Fibroblast of skin of scalp (primary cell): ENCODE measurements around the gene APOE. TPM values are rescaled to one million over a fixed set of nuclear protein-coding genes. Genes with fewer than 3 reads are reported as not detected.
"Not testable (repeated sequence)": the region's sequence is repeated elsewhere in the genome, so short reads cannot be mapped to it uniquely, and the experiment has no call there.

ENCODE experiments used
- DNase-seq: peaks from one replicate; pipeline ENCODE4 v3.0.0-alpha.2; 2013
- polyA plus RNA-seq, 2 experiments: library from polyadenylated mRNA; unstranded; fragments of 120-200 nt; gene quantifications; one replicate each; pipeline ENCODE4 v1.2.1, GENCODE V29; 2013; ENCODE audit not compliant: insufficient read length in 2 of 2

The APOE gene
- 1.7 TPM for polyA plus RNA-seq (2013, experiment 1 of 2; ENCODE audit: insufficient read length)
- 7.9 TPM for polyA plus RNA-seq (2013, experiment 2 of 2; ENCODE audit: insufficient read length)

DNA sequence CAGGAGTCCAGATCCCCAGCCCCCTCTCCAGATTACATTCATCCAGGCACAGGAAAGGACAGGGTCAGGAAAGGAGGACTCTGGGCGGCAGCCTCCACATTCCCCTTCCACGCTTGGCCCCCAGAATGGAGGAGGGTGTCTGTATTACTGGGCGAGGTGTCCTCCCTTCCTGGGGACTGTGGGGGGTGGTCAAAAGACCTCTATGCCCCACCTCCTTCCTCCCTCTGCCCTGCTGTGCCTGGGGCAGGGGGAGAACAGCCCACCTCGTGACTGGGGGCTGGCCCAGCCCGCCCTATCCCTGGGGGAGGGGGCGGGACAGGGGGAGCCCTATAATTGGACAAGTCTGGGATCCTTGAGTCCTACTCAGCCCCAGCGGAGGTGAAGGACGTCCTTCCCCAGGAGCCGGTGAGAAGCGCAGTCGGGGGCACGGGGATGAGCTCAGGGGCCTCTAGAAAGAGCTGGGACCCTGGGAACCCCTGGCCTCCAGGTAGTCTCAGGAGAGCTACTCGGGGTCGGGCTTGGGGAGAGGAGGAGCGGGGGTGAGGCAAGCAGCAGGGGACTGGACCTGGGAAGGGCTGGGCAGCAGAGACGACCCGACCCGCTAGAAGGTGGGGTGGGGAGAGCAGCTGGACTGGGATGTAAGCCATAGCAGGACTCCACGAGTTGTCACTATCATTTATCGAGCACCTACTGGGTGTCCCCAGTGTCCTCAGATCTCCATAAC is at the start of gene APOE:
APOE (plus strand) TSS at position 360 of the 724 bp plus-strand sequence. CDS start 829 bp downstream, outside the sequence.
- no peak for DNase-seq

DNA sequence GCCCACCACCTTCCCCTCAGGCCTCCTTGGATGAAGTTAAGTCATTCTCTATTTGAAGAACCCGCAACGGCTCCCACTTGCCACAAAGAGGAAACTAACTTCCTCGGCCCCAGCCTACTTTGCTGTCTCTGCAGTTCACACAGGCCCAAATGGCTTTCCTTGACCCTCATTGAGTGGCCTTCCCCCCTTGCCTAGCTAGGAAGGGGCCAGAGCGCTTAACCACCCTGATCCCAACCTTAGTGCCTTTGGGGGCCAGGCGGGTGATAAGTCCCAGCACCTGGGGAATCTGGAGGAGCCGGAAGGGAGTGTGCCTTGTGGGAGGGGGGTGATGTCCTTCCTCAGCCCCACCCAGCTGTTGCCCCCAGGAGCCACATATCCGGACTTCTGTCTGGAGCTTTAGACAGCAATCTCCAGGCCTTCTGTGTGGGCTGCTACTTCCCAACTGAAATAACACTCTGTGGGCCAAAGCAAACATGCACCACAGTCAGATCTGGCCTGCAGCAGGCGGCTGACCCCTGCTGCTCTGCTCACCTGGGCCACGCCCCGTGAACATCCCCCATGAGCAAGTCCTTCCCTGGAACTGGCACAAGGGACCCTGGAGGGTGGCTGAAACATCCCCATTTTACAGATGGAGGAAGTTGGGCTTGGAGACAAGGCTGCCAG is 49.0 kb upstream of the APOE start:
- DNase-seq, result no peak

DNA sequence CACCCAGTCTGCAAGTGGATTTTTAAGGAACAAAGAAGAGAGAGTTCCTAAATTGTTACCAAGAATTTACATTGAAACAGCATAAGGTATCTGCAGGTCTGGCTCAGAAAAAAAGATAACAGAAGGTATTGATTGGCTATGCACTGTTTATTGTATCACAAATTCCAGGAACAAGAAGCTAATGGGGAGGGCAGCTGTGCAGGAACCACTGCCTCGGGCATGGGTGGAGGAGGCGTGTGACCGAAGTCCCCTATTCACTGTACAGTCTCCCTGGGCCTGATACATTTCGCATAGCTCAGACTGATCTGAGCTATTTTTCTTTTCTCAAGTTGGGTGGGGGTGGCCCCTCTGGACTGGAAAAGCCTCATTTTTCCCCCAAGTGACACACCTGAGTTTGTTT is 47.8 kb upstream of the APOE start:
- DNase-seq, result no peak

DNA sequence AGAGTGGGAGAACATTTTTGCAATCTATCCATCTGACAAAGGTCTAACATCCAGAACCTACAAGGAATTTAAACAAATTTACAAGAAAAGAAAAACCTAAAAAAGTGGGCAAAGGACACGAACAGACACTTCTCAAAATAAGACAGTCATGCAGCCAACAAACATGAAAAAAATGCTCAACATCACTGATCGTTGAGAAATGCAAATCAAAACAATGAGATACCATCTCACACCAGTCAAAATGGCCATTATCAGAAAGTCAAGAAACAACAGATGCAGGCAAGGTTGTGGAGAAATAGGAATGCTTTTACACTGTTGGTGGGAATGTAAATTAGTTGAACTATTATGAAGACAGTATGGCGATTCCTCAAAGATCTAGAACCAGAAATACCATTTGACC is 44.0 kb upstream of the APOE start:
- DNase-seq, result not testable (repeated sequence)

DNA sequence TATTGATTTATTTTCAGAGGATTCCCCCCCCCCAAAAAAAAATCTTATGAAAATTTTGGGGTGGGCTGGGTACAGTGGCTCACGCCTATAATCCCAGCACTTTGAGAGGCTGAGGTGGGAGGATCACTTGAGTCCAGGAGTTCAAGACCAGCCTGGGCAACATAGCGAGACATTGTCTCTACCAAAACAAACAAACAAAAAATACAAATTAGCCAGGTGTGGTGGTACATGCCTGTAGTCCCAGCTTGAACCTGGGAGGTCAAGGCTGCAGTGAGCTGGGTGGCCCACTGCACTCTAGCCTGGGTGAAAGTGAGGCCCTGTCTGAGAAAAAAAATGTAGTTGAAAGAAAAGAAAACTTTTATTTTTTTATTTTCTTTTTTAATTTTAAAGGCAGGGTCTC is 41.6 kb upstream of the APOE start:
- no peak for DNase-seq

DNA sequence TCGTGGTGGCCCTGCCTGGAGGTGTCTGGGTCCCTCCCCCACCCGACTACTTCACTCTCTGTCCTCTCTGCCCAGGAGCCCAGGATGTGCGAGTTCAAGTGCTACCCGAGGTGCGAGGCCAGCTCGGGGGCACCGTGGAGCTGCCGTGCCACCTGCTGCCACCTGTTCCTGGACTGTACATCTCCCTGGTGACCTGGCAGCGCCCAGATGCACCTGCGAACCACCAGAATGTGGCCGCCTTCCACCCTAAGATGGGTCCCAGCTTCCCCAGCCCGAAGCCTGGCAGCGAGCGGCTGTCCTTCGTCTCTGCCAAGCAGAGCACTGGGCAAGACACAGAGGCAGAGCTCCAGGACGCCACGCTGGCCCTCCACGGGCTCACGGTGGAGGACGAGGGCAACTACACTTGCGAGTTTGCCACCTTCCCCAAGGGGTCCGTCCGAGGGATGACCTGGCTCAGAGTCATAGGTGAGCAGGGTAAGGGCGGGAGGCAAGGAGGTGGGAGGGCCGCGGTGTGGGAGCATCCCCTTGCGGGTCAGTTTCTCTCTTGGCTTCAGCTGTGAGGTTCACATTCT is 40.3 kb upstream of the APOE start:
- no peak for DNase-seq

DNA sequence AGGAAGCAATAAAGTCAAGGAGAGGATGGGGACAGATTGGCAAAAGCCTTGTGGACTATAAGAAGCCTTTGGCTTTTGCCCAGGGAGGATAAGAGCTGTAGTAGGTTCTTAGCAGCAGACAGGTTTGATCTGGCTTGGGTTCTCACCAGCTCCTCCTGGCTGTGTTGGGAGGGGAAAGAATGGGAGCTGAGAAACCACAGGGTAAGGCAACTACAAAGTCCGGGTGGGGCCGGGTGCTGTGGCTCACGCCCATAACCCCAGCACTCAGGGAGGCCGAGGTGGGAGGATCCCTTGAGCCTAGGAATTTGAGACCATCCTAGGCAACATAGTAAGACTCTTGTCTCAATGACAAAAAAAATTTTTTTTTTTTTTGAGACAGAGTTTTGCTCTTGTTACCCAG is 38.9 kb upstream of the APOE start:
- DNase-seq, result no peak

DNA sequence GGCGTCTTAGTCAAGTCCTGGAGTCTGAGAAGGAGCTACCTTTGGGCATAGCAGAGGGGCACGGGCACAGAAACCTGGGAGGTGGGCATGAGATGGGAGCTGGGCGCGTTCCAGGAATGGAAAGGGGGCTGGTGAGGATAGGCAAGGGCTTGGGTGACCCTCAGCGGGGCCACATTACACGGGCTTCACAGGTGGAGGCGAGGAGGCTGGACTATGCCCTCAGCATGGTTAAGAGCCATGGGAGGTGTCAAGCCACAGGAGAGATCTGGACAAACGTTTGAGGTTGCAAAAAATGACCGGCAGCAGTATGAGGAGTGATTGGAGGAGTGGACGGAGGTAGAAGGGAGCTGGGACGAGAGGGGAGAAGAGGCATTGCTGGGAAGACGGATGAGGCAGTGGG is 38.0 kb upstream of the APOE start:
- no peak for DNase-seq

DNA sequence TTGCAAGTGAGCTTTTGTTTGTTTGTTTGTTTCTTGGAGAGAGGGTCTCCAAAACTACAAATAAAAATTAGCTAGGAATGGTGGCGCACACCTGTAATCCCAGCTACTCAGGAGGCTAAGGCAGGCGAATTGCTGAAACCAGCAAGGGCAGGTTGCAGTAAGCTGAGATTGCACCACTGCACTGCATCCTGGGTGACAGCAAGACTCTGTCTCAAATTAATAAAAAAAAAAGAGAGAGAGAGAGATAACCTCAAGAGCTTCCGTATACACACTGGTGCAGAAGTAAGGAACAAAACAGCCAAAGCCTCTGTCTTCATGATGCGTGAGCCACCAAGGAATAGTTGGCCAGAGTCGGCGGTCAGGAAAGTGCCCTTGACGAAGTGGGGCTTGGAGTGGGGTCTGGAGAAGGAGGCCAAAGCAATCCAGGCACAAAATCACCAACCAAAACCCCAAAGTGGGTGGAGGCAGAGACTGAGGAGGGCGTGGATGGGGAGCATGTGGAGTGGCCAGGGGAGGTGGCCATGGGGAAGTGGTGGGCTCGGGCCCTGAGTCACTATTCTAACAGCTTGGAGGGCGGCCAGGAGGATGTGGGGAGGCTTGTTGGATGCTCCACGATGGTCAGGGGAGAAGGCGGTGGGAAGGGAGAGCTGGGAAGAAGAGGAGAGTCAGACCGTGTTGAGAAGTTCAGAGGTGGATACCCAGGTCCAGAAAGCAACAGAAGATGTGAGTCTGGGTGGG is 35.7 kb upstream of the APOE start:
- DNase-seq, result peak; percentile 71

DNA sequence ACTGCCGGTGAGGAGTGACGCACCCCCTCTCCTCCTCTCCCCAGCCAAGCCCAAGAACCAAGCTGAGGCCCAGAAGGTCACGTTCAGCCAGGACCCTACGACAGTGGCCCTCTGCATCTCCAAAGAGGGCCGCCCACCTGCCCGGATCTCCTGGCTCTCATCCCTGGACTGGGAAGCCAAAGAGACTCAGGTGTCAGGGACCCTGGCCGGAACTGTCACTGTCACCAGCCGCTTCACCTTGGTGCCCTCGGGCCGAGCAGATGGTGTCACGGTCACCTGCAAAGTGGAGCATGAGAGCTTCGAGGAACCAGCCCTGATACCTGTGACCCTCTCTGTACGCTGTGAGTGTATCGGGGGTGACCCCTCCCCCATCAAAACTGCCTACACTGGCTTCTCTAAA is 33.8 kb upstream of the APOE start:
- DNase-seq, result no peak

DNA sequence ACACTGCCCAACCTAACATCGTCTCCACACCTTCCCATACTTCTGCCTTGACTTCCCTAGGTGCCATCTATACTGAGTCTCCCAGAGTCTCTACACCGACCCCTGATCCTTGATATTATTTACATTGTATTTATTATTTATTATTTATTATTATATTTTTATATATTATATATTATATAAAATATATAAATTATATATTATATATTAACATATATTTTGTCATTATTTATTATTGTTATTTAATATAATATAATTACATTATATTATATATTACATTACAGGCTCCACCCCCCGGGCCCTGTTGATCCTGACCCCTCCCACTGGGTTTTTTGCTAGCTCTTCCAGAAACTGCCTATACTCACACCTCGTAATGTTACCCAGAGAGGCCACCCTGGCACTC is 32.9 kb upstream of the APOE start:
- DNase-seq, result no peak

DNA sequence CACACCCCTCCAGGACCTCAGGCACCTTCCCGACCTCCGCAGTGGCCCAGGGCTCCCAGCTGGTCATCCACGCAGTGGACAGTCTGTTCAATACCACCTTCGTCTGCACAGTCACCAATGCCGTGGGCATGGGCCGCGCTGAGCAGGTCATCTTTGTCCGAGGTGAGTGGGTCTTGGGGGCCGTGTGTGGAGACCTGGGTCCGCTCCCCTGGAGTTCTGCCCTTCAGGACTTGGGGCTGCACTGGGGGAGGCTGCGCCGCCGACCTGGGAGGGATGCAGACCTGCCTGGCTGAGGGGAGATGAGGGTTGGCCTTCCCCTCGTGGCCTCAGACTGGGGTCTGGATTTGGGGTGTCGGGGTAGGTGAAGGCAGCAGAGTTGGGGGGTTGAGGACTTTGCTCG is 31.3 kb upstream of the APOE start:
- DNase-seq, result no peak

DNA sequence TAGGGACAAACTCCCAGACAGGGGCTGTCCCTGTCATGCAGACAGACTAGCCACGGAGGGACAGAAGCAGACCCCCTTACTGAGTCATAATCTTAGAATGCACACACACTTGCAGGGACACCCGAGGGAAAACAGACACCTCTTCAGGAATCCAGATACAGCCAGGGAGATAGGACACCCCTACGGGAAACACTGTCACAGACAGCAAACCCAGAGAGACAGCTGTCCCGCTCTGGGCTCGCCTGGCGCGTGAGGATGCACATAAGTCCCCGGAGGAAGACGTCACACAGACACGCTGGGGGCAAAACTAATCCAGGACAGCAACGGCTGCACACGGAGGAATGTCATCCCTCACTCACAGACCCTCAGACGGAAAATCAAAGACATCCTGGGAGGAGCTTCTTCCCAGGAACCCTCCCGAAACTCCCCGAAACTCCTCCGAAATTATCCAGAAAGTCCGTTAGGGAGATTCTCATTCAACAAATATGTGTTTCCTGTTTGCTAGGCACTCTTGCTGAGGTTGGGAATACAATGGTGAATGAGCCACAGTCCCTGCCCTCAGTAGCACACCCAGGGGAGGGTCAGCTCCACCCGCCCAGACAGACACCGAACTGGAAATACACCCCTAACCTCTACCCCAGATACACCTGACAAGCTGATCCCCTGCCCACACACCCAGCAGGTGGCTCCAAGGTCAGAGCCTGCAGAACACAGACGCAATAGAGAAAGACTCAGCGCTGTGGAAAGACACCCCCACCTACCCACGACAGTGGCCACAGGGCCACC is 29.7 kb upstream of the APOE start:
- peak; percentile 46 for DNase-seq

DNA sequence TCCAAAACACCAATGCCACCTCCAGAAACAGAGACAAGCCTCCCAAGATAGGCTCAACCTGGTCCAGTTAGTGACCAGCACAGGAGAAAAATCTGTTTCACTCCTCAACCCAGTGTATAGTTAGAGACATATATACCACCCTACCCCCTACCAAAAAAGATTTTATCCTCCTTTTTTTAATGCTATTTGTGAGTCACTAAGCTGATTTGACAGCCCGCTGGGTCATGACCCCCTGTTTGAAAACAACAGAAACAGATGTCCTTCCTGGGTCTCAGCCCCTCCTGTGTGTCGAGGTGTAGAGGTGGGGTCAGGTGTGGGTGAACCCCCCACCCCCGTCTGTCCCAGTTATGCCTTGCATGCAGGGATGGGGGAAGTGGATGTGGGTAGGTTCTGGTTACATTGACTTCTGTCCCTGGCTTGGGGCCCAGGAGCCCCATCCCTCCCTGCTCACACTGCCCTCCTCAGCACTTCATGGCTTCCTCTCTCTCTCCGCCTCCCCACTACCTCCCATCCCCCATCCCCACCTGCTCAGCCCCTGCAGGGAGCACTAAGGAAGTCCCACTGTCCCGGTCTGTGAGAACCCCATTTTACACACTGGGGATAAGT is 28.6 kb upstream of the APOE start:
- no peak for DNase-seq

DNA sequence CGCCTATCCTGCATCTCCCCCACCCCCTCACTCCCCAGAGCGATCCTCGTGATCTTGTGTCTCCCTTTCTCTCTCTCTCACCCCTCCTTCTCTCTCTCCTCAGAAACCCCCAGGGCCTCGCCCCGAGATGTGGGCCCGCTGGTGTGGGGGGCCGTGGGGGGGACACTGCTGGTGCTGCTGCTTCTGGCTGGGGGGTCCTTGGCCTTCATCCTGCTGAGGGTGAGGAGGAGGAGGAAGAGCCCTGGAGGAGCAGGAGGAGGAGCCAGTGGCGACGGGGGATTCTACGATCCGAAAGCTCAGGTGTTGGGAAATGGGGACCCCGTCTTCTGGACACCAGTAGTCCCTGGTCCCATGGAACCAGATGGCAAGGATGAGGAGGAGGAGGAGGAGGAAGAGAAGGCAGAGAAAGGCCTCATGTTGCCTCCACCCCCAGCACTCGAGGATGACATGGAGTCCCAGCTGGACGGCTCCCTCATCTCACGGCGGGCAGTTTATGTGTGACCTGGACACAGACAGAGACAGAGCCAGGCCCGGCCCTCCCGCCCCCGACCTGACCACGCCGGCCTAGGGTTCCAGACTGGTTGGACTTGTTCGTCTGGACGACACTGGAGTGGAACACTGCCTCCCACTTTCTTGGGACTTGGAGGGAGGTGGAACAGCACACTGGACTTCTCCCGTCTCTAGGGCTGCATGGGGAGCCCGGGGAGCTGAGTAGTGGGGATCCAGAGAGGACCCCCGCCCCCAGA is 27.3 kb upstream of the APOE start:
- no peak for DNase-seq

DNA sequence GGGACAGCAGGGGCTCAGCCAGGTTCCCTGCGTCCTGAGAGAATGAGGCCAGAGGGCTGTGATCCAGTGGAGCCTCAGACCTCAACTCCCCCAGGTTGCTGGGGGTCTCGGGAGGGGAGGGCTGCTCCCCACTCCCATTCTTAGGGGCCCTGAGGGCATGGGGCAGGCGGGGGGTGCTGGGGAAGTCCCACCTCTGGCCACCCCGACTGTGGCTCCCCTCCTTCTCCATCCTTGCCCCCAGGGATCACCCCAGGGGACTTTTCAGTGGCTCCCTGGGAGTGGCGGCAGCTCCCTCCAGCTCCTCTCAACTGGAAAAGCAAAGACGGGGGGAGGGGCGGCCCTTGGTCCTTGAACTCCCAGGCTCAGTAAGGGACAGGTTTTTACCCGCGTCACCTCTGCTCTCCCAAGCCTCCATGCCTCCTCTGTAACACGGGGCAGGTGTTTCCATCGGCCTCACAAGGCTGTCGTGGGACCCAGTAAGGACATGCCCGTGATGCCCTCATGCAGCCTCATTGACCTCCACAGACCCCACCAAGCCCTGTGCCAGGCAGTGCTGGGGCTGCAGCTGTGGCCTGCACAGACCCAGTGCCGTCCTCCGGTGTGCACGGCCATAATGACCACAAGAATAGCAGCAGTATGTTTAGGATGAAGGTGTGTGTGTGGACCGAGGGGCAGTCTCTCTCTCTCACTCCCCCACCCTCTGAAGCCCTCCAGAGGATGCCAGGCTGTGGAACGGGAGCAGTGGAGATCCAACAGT is 26.1 kb upstream of the APOE start:
- DNase-seq, result no peak

DNA sequence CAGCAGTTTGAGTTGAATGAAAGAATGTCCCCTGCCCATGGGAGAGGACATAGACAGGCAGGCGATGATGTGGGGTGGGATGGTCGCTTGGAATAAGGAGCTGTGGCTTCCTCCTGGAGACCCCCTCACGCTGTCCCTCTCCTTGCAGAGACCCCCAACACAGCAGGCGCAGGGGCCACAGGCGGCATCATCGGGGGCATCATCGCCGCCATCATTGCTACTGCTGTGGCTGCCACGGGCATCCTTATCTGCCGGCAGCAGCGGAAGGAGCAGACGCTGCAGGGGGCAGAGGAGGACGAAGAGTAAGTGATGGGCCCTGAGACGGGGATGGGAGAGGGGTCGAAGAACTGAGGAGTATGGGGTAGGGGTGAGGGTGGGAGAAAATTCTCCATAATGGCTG is 23.5 kb upstream of the APOE start:
- no peak for DNase-seq

DNA sequence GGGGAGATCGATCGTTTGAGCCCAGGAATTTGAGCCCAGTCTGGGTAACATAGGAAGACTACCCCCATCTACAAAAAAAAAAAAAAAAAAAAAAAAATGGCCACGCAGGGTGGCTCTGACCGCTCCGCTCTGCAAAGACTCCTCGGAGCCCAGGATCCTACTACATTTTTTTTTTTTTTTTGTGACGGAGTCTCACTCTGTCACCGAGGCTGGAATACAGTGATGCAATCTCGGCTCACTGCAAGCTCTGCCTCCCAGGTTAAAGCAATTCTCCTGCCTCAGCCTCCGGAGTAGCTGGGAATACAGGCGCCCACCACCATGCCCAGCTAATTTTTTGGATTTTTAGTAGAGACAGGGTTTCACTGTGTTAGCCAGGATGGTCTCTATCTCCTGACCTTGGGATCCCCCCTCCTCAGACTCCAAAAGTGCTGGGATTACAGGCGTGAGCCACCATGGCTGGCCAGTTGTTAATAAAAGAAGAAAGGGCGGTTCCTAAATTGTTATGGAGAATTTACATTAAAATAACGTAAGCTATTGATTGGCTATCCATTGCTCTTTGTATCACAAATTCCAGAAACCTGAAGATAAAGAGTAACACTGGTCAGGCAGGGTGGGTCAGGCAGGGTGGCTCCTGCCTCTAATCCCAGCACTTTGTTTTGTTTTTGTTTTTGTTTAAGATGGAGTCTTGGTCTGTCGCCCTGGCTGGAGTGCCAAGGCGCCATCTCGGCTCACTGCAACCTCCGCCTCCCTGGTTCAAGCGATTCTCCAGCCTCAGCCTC is 22.8 kb upstream of the APOE start:
- not testable (repeated sequence) for DNase-seq

DNA sequence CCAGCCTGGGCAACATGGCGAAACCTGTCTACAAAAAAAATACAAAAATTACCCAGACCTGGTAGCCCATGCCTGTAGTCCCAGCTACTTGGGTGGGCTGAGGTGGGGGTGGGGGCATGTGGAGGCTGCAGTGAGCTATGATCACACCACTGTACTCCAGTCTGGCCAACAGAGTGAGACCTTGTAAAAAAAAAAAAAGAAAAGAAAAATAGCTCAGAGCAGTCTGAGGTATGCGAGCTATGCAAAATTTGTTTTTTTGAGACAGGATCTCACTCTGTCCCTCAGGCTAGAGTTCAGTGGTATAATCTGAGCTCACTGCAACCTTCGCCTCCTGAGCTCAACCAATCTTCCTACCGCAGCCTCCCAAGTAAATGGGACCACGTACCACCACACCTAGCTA is 21.7 kb upstream of the APOE start:
- DNase-seq, result peak; percentile 64

DNA sequence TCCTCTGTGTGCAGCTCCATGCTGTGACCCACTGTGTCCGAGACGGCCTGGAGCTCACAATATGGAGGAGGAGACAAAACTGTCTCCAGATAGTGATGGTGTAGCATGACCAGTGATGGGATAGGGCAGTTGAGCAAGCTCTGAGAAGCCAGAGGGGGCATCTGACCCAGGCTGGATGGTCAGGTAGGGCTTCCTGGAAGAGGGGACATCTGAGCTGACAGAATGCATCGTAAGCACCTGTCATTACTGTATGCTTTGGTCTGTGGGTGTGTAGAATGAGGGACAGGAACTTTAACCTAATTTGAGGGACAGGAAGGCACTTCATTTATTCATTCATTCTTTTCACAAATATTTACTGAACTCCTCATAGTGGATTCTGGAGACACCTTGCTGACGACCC is 21.0 kb upstream of the APOE start:
- DNase-seq, result no peak
